Motor neuron (in vitro differentiated cells): ENCODE measurements around the gene INPP5A. TPM values are rescaled to one million over a fixed set of nuclear protein-coding genes. Genes with fewer than 3 reads are reported as not detected.
A peak's percentile ranks its signal among the peaks of the same experiment; 100 is the strongest.

Source experiments
- ATAC-seq, 8 experiments: fragments of 200-7000 bp; cut with Tn5 transposase; replicated peaks in 6 of 8; 2 replicates each; pipeline ENCODE4 v1.8.0; 2021; ENCODE audit warnings: mild to moderate bottlenecking in 8 of 8, moderate library complexity in 8 of 8
- H3K27ac ChIP-seq, 2 donors: fragments of 250-450 bp; sonication (Bioruptor Pico); 2 replicates each; pipeline ENCODE4 v1.9.0; 2021; ENCODE audit warnings: antibody characterized with exemption in 2 of 2, mild to moderate bottlenecking in 2 of 2, moderate library complexity in 1 of 2
- H3K4me1 ChIP-seq, 2 donors: fragments of 250-450 bp; sonication (Bioruptor Pico); replicated peaks in 1 of 2; 2 replicates each; pipeline ENCODE4 v1.6.1; 2021; ENCODE audit warnings: antibody characterized with exemption in 2 of 2, mild to moderate bottlenecking in 2 of 2, moderate library complexity in 1 of 2
- H3K4me3 ChIP-seq, 5 donors: fragments of 250-450 bp; sonication (Bioruptor Pico); 2 replicates each; pipeline ENCODE4 v1.9.0; 2021; ENCODE audit warnings: antibody characterized with exemption in 5 of 5, mild to moderate bottlenecking in 5 of 5, moderate library complexity in 4 of 5
- WGBS, 10 experiments: fragments of 450-650 bp; shearing (Covaris generic); methylation state at CpG; one replicate each; pipeline ENCODE4 v1.0.0; 2022; 5-methylcytosine and 5-hydroxymethylcytosine counted together
- in situ Hi-C, 9 experiments: fragments of 400-800 bp; cut with MboI; loops; one replicate each; pipeline ENCODE4 v1.15.0; 2021; ENCODE audit warnings: low sequenced_read_pairs in 9 of 9, low pct_unique_long_range_greater_than_20kb in 2 of 9; ENCODE audit not compliant: unreplicated experiment in 9 of 9
- total RNA-seq, 8 experiments: library from RNA; unstranded; fragments of 300-600 nt; gene quantifications; 2 replicates each; pipeline versions ENCODE4 v1.2.3 to v1.2.4, GENCODE V29; 2022

Gene INPP5A
- total RNA-seq, 8 experiments from 2014 or later: 13.2 to 45.0 (median 17.9) TPM

DNA sequence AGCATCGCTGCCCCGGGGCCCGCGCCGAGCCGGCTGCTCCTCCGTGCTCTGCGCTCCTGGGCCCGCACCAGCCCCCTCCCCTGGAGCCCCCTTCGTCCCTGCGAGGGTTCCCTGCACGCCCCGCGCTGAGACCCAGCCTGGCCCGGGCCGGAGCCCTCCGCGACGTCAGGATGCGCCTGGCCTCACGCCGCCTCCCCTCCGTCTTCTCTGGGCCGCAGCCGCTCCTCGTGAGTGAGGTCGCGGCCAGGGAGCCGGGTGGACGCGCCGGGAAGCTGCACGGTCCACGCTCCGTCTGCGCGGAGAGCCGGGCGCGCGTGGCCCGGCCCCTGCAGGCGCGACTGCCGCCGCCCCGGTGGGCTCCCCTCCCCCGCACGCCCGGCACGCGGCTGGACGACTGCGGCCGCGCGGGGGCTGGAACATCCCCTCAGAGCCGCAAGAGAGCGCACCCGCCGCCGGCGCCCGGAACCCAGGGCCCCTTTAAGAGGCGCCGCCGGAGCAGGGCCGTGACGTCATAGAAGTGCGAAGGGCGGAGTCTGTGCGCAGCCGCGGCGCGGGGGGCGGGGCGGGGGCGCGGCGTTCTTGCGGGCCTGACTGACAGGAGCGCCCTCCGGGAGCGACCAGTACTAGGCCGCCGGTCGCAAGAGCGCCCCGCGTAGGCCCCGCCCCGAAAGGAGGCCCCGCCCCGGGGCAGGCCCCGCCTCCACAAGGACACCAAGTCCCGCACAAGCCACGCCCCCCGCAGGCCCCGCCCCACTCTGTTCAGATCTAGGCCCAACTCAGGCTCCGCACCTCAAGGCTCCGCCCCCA lies 507 bp upstream of the INPP5A start:
- H3K4me3 ChIP-seq: peak overlapping the region; percentile 44 to 62 (median 50)
- peak; percentile 71 to 87 (median 84) for ATAC-seq
- 0% methylated on average over 5 of the region's 102 CpGs; no CpG with 5 or more reads in 9 of the 10 experiments for WGBS, 10 experiments
- in situ Hi-C loops: loop anchor here in 1 of 9 experiments (25.0 kb wide), 1 partner anchor 100 kb away; no protein-coding TSS in a partner anchor
- H3K27ac ChIP-seq: peak overlapping the region; percentile 73 to 78
- H3K4me1 ChIP-seq: peaks cover 45 to 49% of the 10 kb centered on the region in 2 donors

DNA sequence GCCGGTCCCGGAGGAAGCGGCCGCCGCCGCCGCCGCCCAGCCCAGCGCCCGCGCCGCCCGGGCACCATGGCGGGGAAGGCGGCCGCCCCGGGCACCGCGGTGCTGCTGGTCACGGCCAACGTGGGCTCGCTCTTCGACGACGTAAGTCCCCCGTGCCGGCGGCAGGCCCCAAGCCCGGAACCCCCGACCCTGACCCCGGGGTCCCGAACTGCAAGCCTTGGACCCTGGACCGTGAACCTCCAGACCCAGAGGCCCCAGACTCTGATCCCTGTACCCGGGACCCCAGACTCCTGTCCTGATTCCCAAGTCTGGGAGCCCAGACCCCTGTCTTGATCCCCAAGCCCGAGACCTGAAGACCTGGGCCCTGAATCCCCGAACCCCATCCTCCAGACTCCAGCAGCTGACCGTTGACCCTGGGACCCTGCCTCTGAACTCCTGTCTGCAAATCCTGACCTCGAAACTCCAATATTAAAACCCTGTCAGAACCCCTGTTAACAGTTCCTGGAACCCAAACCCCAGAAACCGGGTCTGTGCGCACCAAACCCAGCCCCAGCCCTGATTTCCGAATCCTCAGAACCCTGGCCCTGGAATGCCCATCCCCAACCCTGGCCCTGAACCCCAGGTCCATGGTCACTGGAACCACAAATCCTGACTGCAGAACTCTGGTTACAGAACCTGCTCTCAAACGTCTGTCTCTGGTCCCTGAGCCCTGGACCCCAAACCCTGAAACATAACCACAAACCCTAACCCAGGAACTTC lies 623 bp downstream of the INPP5A start:
- Histone ChIP-seq H3K4me3 (peak overlapping the region; percentile 44 to 62 (median 48)), H3K4me1 (peaks cover 45 to 49% of the 10 kb centered on the region in 2 donors), H3K27ac (peak overlapping the region in 1 of 2 donors; percentile 8)
- 0 to 50% (median 27%) methylated on average over 1 to 8 of the region's 42 CpGs; no CpG with 5 or more reads in 5 of the 10 experiments for WGBS, 10 experiments
- ATAC-seq: peak in 3 of 8 experiments; percentile 0 to 2 (median 1)
- in situ Hi-C loops: loop anchor here in 1 of 9 experiments (25.0 kb wide), 1 partner anchor 99 kb away; no protein-coding TSS in a partner anchor

DNA sequence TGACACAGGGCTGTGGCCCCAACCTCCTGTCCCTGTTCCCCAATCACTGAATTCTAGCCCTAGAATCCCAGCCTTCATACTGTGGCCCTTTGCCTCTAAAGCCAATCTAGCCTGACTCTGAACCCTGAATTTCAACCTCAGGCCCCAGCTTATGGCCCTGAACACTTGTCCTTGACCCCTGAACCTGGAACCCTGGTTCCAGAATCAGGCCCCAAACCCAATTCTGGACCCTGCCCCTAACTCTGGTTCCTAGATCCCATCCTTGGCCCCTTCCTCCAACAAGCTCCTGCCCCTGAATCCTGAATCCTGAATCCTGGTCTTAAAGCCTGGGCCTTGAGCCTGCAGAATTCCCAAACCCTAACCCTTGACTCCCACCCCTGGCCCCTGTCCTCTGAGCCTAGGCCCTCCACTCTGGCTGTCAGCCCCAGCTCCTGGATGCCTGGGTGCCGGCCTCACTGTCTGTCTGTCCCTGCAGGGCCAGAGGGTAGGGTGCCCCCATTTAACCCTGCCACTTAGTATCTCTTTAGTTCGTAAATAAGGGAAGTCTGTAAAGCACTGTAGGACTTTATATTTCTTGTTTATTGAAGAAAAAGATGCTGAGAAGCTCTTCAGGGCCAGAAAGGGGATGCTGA lies 1.3 kb downstream of the INPP5A start:
- WGBS, 10 experiments: 100% methylated on average over 1 of the region's 2 CpGs; no CpG with 5 or more reads in 8 of the 10 experiments
- in situ Hi-C loops: loop anchor here in 1 of 9 experiments (25.0 kb wide), 1 partner anchor 98 kb away; no protein-coding TSS in a partner anchor
- H3K4me3 ChIP-seq: peak overlapping the region in 4 of 5 donors; percentile 44 to 62 (median 48)
- ATAC-seq: no peak
- H3K27ac ChIP-seq: no peak overlapping the region
- peaks cover 45 to 49% of the 10 kb centered on the region in 2 donors for H3K4me1 ChIP-seq

DNA sequence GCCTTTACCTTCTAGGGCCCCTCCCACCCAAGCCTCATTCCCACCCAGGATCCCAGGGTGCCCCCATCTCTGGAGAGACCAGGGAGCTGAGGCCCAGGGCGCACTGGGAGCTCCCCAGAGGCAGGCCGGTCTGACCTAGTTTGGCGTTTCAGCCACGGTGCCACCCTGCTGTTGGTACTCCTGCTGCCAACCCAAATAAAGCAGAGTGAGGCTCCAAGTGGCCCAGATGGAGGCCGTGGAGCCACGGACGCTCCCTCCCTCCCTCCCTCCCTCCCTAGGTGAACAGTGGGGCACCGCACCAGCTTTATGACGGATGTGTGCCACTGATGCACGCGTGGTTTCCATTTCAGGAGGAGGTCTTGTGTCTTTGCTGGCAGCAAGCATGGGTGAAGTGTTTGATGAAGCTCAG lies 1.8 kb downstream of the INPP5A start:
- Histone ChIP-seq H3K27ac (no peak overlapping the region), H3K4me3 (peak overlapping the region in 1 of 5 donors; percentile 44), H3K4me1 (peaks cover 45 to 49% of the 10 kb centered on the region in 2 donors)
- in situ Hi-C loops: loop anchor here in 1 of 9 experiments (25.0 kb wide), 1 partner anchor 98 kb away; no protein-coding TSS in a partner anchor
- ATAC-seq: no peak
- no CpG with 5 or more reads among the region's 11 CpGs for WGBS, 10 experiments

DNA sequence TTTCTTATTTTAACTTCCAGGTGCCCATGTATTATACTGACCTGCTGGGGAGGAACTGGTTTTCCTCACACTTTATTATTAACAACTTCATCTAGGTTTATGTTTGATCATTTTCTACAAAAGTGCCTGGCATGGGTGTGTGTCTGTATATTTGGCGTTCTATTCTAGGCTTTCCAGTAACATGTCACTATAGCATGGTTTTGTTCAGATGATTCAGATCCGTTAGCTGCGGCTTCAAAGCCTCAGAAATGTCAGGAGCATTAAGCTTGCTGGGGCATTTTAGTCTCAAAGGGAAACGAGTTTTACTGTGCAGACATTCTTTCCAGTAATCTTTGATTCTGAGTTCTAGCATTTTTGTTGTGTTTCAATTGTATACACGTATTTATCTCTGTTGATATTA lies 2.3 kb downstream of the INPP5A start:
- H3K4me1 ChIP-seq: peaks cover 45 to 51% of the 10 kb centered on the region in 2 donors

DNA sequence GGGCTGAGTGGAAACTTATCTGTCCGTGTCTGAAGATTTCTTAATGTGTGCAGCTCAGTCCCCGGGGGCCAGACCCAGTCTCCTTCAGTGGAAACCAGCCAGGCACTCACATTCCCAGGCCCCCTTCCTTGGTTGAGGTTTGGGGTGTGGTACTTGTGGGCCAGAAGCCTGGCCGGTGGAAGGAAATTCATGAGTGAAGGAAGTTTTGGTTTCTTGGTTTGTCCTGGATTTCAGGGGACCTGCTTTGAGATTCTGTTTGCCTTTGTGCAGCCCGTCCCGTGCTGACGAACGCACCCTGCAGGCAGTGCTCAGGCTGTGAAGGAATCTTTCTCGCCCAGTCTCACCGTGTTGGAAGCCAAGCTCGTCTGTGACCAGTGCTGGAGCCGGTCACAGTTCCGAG lies 2.9 kb downstream of the INPP5A start:
- H3K4me3 ChIP-seq: peak overlapping the region in 1 of 5 donors; percentile 44
- in situ Hi-C loops: loop anchor here in 1 of 9 experiments (25.0 kb wide), 1 partner anchor 97 kb away; no protein-coding TSS in a partner anchor
- no peak overlapping the region for H3K27ac ChIP-seq
- 6 to 60% (median 39%) methylated on average over 1 to 11 of the region's 12 CpGs; no CpG with 5 or more reads in 1 of the 10 experiments for WGBS, 10 experiments
- no peak for ATAC-seq
- peaks cover 45 to 51% of the 10 kb centered on the region in 2 donors for H3K4me1 ChIP-seq

More for the DNA sequence above, 2.3 kb downstream of the INPP5A start:
- 4 to 85% (median 53%) methylated on average over 2 to 5 of the region's 5 CpGs for WGBS, 10 experiments
- peak in 1 of 8 experiments; percentile 4 for ATAC-seq
- Histone ChIP-seq H3K4me3 (peak overlapping the region in 1 of 5 donors; percentile 44), H3K27ac (no peak overlapping the region)
- in situ Hi-C loops: loop anchor here in 1 of 9 experiments (25.0 kb wide), 1 partner anchor 97 kb away; no protein-coding TSS in a partner anchor

DNA sequence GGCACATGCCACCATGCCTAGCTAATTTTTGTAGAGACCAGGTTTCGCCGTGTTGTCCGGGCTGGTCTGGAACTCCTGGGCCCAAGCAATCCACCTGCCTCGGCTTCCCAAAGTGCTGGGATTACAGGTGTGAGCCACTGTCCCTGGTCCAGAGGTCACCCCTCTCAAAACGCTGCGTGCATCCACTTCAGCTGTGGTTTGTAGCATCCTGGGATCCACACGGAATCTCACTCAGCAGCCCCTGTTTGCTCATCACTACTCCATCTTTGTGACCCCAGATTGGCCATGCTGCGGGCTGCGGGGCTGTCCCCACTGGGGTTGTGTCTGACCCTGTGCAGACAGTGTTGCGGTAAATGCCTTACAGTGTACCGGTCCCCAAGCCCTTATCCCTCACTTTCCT lies 3.5 kb downstream of the INPP5A start:
- Histone ChIP-seq H3K4me1 (peaks cover 39 to 44% of the 10 kb centered on the region in 2 donors), H3K4me3 (no peak overlapping the region), H3K27ac (no peak overlapping the region)
- WGBS, 10 experiments: 60 to 100% (median 92%) methylated on average over 2 to 5 of the region's 11 CpGs; no CpG with 5 or more reads in 6 of the 10 experiments
- no peak for ATAC-seq
- in situ Hi-C loops: loop anchor here in 1 of 9 experiments (25.0 kb wide), 1 partner anchor 96 kb away; no protein-coding TSS in a partner anchor

DNA sequence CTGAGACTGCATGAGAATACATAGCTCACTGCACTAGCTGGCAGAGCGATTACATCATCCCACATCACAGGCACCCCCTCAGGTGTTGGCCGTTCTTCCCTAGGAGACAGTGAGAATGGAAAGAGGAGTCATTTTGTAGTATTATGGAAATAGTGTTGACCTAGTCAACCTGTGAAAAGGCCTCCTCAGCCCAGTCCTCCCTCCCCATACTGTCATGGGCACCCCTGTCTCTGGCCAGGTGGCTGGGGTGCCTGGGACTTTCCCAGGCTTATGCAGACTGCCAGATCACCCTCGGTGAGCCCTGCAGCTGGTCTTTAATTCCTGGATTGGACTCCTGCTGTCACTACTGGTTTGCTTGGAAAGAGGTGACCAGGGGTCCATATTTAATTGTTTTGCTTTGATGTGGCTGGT lies 4.0 kb downstream of the INPP5A start:
- Histone ChIP-seq H3K27ac (no peak overlapping the region), H3K4me1 (peaks cover 36 to 41% of the 10 kb centered on the region in 2 donors), H3K4me3 (no peak overlapping the region)
- in situ Hi-C loops: loop anchor here in 1 of 9 experiments (25.0 kb wide), 1 partner anchor 96 kb away; no protein-coding TSS in a partner anchor
- ATAC-seq: no peak
- WGBS, 10 experiments: 0 to 75% (median 62%) methylated on average over 1 to 2 of the region's 3 CpGs; no CpG with 5 or more reads in 6 of the 10 experiments

DNA sequence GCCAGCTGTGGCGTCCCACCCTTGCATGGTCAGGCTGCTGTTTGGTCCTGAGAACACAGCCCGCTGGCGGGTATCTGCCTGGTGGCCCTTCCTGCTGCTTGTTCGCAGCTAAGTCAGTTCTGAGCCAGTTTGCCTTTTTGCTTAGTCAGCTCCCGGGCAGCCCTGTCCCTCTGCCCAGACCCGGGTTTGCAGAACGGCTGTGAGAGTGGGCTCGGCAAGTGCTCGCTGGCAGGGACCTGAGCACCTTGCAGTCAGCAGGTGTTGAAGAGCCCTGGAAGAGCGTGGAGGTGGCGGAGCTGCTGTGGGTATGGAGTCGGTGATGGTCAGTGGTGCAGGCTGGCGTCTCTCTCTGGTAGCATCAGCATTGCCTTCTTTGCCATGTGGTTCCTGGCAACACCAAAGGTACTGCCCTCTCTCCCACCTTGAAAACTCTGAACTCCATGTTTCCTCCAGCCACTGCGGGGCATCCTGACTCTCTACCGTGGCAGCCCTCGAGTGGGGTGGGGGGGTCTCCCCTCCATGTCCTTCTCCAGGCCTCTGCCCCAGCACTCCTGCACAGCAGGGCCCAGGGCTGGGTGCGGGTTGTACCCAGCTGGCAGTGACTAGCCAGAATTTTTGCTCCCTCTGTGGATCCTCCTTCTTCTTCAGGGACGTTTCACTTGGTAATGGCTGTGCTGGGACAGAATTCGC lies 4.6 kb downstream of the INPP5A start:
- ATAC-seq: no peak
- Histone ChIP-seq H3K4me3 (no peak overlapping the region), H3K4me1 (peaks cover 36 to 41% of the 10 kb centered on the region in 2 donors), H3K27ac (no peak overlapping the region)
- WGBS, 10 experiments: 44 to 100% (median 90%) methylated on average over 1 to 6 of the region's 19 CpGs; no CpG with 5 or more reads in 3 of the 10 experiments
- in situ Hi-C loops: loop anchor here in 1 of 9 experiments (25.0 kb wide), 1 partner anchor 95 kb away; no protein-coding TSS in a partner anchor

DNA sequence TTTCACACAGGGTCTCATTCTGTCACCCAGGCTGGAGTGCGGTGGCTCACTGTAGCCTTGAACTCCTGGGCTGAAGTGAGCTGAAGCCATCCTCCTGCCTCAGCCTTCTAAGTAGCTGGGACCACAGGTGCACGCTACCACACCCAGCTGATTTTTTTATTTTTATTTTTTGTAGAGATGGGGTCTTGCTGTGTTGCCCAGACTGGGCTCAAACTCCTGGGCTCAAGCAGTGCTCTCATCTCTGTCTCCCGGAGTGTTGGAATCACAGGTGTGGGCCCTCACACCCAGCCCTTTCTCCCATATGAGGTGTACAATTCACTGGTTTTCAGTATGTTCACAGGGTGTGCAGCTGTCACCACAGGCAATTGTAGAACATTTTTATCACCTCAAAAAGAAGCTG lies 5.2 kb downstream of the INPP5A start:
- Histone ChIP-seq H3K4me3 (no peak overlapping the region), H3K27ac (no peak overlapping the region), H3K4me1 (peaks cover 36 to 41% of the 10 kb centered on the region in 2 donors)
- in situ Hi-C loops: loop anchor here in 1 of 9 experiments (25.0 kb wide), 1 partner anchor 94 kb away; no protein-coding TSS in a partner anchor
- ATAC-seq: no peak
- 83 to 100% methylated on average over 1 of the region's 3 CpGs; no CpG with 5 or more reads in 8 of the 10 experiments for WGBS, 10 experiments

DNA sequence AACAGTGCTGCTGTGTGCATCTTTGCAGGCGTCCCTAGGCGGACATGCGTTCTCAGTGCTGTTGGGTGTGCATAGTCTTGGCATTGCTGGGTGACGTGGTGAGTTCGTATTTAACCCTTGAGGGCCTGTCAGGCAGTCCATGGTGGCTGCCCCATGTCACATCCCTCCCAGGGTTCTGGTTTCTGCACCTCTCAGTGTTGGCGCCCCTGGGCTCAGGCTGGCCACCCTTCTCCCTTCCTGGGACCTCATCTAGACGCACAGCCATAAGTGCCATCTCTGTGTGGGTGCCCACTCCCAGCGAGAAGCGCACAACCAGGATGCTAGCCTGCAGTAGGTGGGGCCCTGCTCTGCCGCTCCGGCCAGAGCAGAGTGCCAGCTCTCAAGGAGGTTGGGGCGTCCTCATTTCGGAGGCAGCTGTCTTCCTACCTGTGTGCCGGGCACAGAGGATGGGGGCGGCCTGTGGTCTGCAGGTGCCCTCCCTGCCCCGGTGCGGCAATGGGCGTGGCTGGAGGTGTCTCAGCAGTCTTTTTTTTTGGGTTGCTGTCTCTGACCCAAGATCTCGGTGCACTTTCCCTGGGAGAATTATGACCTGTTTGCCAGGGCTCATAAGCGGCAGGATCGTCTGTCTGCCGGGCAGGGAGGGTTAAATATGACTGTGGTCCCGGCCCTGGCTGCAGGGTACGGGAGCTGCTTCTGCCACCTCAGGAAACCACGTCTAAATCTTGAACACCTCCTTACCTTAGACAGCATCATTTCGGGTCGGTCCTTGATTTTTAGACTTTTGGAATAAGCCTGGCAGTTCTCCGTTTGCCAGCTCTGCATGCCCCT lies 6.5 kb downstream of the INPP5A start:
- Histone ChIP-seq H3K4me3 (no peak overlapping the region), H3K4me1 (peaks cover 27 to 32% of the 10 kb centered on the region in 2 donors), H3K27ac (no peak overlapping the region)
- WGBS, 10 experiments: 57 to 100% (median 81%) methylated on average over 3 to 12 of the region's 28 CpGs; no CpG with 5 or more reads in 1 of the 10 experiments
- no peak for ATAC-seq
- in situ Hi-C loops: loop anchor here in 1 of 9 experiments (25.0 kb wide), 1 partner anchor 93 kb away; no protein-coding TSS in a partner anchor
